Endothelial cell of umbilical vein (primary cell): ENCODE data around the gene C3orf49. TPM values are rescaled to one million over a fixed set of nuclear protein-coding genes. Genes with fewer than 3 reads are reported as not detected.

Source experiments
- BruUV-seq: library from RNA; stranded (reverse); fragments of 400-500 nt; replicated peaks from 2 replicates; lab custom pipeline; 2021; lab: Mats Ljungman, UMichigan
- CTCF ChIA-PET: fragments of 300-600, 350-600 bp; sonication (Branson Sonifier 250); formaldehyde crosslinking; loops from one replicate; lab custom pipeline; 2021; ENCODE audit warnings: antibody characterized with exemption, inconsistent platforms; lab: Charles Lee
- POLR2A ChIA-PET: fragments of 300-600, 350-600 bp; sonication (Branson Sonifier 250); formaldehyde crosslinking; loops from one replicate; lab custom pipeline; 2021; ENCODE audit warnings: antibody characterized with exemption, inconsistent platforms; lab: Charles Lee
- DNase-seq: peaks from one replicate; pipeline ENCODE4 v3.0.0-alpha.2; 2011; ENCODE audit warnings: low read depth, low spot score
- FAIRE-seq: peaks from 2 replicates; lab custom pipeline; 2011; peaks lifted over from hg19 to GRCh38; lab: Jason Lieb, UNC
- H2AFZ ChIP-seq: 2 replicates; pipeline ENCODE4 v1.6.0; 2012; ENCODE audit warnings: low read depth, low read length, control low read depth, inconsistent platforms
- H3K27ac ChIP-seq: 2 replicates; pipeline ENCODE4 v1.5.1; 2011; ENCODE audit warnings: low read depth, mild to moderate bottlenecking, control low read depth, low read length, moderate library complexity; ENCODE audit not compliant: insufficient read depth
- H3K27me3 ChIP-seq, 2 experiments: 2 replicates each; pipeline versions ENCODE4 v1.6.0 to v1.6.1; 2011; ENCODE audit warnings: low read length in 2 of 2, mixed read lengths in 1 of 2; ENCODE audit not compliant: control insufficient read depth in 2 of 2, insufficient read depth in 2 of 2
- H3K36me3 ChIP-seq, 2 experiments: 2 replicates in 1 of 2; 3 replicates in 1 of 2; pipeline ENCODE4 v1.5.1; 2011; ENCODE audit warnings: low read length in 2 of 2, mild to moderate bottlenecking in 1 of 2, moderate library complexity in 1 of 2; ENCODE audit not compliant: control insufficient read depth in 2 of 2, insufficient read depth in 2 of 2; ENCODE audit errors: extremely low read depth in 1 of 2
- H3K4me1 ChIP-seq: 3 replicates; pipeline ENCODE4 v1.5.1; 2011; ENCODE audit warnings: mild to moderate bottlenecking, low read length; ENCODE audit not compliant: control insufficient read depth, insufficient read depth; ENCODE audit errors: extremely low read depth
- H3K4me2 ChIP-seq: 2 replicates; pipeline ENCODE4 v1.6.1; 2011; ENCODE audit warnings: low read length, control low read depth, mixed read lengths; ENCODE audit not compliant: insufficient read depth
- H3K4me3 ChIP-seq, 3 experiments: fragments of 200-600 bp in 1 of 3; sonication (generic), shearing (Covaris generic) in 1 of 3; replicated peaks in 1 of 3; 2 replicates each; pipeline ENCODE4 v1.5.1; 2011 to 2016; ENCODE audit warnings: control low read depth in 3 of 3, low read length in 3 of 3, mild to moderate bottlenecking in 2 of 3, inconsistent platforms in 1 of 3, low read depth in 1 of 3, moderate library complexity in 1 of 3; ENCODE audit not compliant: insufficient read depth in 1 of 3
- H3K79me2 ChIP-seq: 2 replicates; pipeline ENCODE4 v1.6.0; 2012; ENCODE audit warnings: low read length, inconsistent platforms; ENCODE audit not compliant: control insufficient read depth, insufficient read depth
- H3K9ac ChIP-seq: replicated peaks from 2 replicates; pipeline ENCODE3; 2011; ENCODE audit warnings: low read length, control low read depth; ENCODE audit not compliant: insufficient read depth; ENCODE audit errors: extremely low read depth
- H3K9me1 ChIP-seq: replicated peaks from 3 replicates; pipeline ENCODE4 v1.6.0; 2011; ENCODE audit warnings: mild to moderate bottlenecking, low read length; ENCODE audit not compliant: control insufficient read depth, insufficient read depth; ENCODE audit errors: extremely low read depth
- H3K9me3 ChIP-seq: replicated peaks from 2 replicates; pipeline ENCODE4 v1.5.1; 2012; ENCODE audit warnings: low read length, inconsistent platforms; ENCODE audit not compliant: control insufficient read depth, insufficient read depth
- H4K20me1 ChIP-seq: replicated peaks from 2 replicates; pipeline ENCODE3; 2011; ENCODE audit warnings: mild to moderate bottlenecking, low read length; ENCODE audit not compliant: control insufficient read depth, insufficient read depth; ENCODE audit errors: extremely low read depth
- MYC ChIP-seq: IDR thresholded peaks from one replicate; pipeline ENCODE4 v1.6.1; 2011; ENCODE audit warnings: mild to moderate bottlenecking, low read depth, low read length
- POLR2AphosphoS5 ChIP-seq: IDR thresholded peaks from 2 replicates; pipeline ENCODE4 v1.6.1; 2012; ENCODE audit warnings: low read depth, mild to moderate bottlenecking, control low read depth, low read length, moderate library complexity; ENCODE audit not compliant: insufficient read depth
- dilution Hi-C: fragments of 300-500 bp; cut with MboI; formaldehyde crosslinking; loops from one replicate; pipeline ENCODE4 v1.15.0; 2019; ENCODE audit warnings: low sequenced_read_pairs; ENCODE audit not compliant: extremely low pct_ligation_motif_present
- intact Hi-C: fragments of 100-400 bp; cut with micrococcal nuclease; formaldehyde crosslinking; loops from one replicate; pipeline ENCODE4 v1.10.0; 2022
- polyA plus RNA-seq, 4 experiments: library from polyadenylated mRNA; depleted of rRNA in 3 of 4; stranded (reverse) in 3 of 4; unstranded in 1 of 4; fragments of >200 nt; gene quantifications; 2 replicates each; pipeline versions ENCODE4 v1.2.1 to v1.2.3, GENCODE V29; 2011 to 2012; ENCODE audit warnings: missing spikeins in 1 of 4
- total RNA-seq: library from RNA; stranded (reverse); gene quantifications from 2 replicates; pipeline ENCODE4 v1.2.3, GENCODE V29; 2021

C3orf49 gene
- total and polyA plus RNA-seq, 2 donors (not counting 3 experiments of a cell fraction or from before 2014, with no cell fraction given) = not detected

DNA sequence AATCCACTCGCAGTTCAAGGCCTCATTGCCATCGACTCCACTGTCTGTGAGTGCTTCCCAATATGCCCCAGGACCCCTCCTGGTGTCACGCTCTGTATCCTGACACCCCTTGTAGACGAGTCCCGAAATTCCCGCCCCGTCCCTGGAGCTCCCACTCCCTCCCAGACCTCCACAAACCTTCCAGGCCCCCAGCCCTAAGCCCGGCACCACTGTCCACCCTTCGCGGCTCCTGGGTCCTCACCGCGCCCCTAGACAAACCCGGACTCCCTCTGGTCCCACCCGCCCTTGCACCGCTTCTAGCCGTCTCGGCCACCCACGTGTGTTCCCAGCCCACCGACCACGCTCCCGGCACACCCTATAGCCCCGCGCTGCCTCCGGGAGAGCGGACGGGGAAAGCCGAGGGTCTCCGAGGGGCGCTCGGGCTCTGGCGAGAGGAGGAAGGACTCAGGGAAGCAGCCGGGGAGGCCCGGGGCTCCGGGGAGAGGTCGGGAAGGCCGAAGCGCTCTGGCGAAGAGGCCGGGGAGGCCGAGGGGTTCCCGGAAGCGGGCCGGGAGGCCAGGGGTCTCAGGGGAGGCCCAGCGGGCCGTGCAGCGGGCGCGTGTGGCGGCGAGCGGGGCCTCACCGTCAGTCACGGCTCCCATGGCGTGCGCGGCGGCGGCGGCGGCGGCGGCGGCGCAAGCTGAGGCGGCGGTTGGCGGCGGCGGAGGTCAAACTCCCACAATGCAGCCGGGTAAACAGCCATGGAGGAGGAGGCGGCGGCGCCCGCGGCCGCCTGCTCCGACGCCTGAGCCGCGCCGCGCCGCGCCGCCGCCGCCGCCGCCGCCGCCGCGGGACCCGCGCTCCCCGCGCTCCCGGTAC, 44.3 kb downstream of the C3orf49 start, which contains the start of the genes ATXN7 and THOC7:
Gene ATXN7, plus strand, starts transcription at position 718 of the 858 bp plus-strand sequence. CDS start 48,732 bp downstream, outside the sequence.
Gene THOC7, minus strand, starts transcription at position 656 of the 858 bp plus-strand sequence. Its CDS starts 15 bp downstream, at position 641.
- no TSS peak for BruUV-seq
- peak within 1 kb of the TSS; percentile 42 to 99 (median 68) for H3K4me3 ChIP-seq
- CTCF ChIA-PET = interaction anchor here (1.3 kb wide), 1 partner anchor 45 kb away, joined by 4 read pairs; no protein-coding TSS in a partner anchor
- TF ChIP-seq POLR2AphosphoS5 (peak; percentile 49), MYC (no peak)
- POLR2A ChIA-PET = no interaction called here
- H3K4me1 ChIP-seq = peaks cover 12% of the 10 kb centered on the region
- intact Hi-C loops = loop anchor here (1.0 to 5.0 kb wide), 3 partner anchors 49 to 129 kb away; partner anchors contain the start of gene SCAANT1
- H3K9me3 ChIP-seq = no peaks in the 10 kb centered on the region
- no peaks in the 10 kb centered on the region for H4K20me1 ChIP-seq
- H3K36me3 ChIP-seq = no peaks in the 10 kb centered on the region
- H3K79me2 ChIP-seq = peaks cover 63% of the 10 kb centered on the region
- DNase-seq = peak; percentile 50
- no peaks in the 10 kb centered on the region for H3K9me1 ChIP-seq
- peak within 1 kb of the TSS; percentile 78 for H2AFZ ChIP-seq
- no peaks in the 10 kb centered on the region for H3K27me3 ChIP-seq
- peak within 1 kb of the TSS; percentile 75 for H3K27ac ChIP-seq
- FAIRE-seq = no peak
- dilution Hi-C loops = no loop called here
- H3K4me2 ChIP-seq = peak within 1 kb of the TSS; percentile 93
- H3K9ac ChIP-seq = peak within 1 kb of the TSS; percentile 93
